ENCODE data around the gene CCL7.
"Not testable (repeated sequence)": the region's sequence is repeated elsewhere in the genome, so short reads cannot be mapped to it uniquely, and the experiment has no call there.

Gene CCL7

DNA sequence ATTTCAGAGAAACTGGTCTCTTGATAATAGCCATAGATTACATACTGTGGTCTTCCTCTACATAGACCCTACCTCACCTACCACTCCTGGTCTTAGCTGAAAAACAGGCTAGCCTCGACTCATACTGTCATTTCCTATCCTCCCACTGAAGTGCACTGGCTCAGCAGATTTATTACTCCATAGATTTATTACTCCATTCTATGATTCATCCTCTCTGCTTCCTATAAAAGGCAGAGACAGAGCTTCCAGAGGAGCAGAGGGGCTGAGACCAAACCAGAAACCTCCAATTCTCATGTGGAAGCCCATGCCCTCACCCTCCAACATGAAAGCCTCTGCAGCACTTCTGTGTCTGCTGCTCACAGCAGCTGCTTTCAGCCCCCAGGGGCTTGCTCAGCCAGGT lies at the start of gene CCL7:
TSS of gene CCL7 (plus strand) at position 253 of the 400 bp plus-strand sequence. CDS start at position 323, 70 bp downstream.
- Mint-ChIP-seq H3K4me3 (no peak within 1 kb of the TSS), H3K27me3 (peaks cover 38% of the 10 kb centered on the region), H3K36me3 (no peaks in the 10 kb centered on the region), H3K4me1 (no peaks in the 10 kb centered on the region), H3K27ac (no peak within 1 kb of the TSS), H3K9me3 (no peaks in the 10 kb centered on the region)

- Mint-ChIP-seq H3K4me3 (no peak overlapping the region), H3K9me3 (no peaks in the 10 kb centered on the region), H3K27me3 (peaks cover 26% of the 10 kb centered on the region), H3K36me3 (no peaks in the 10 kb centered on the region), H3K27ac (no peak overlapping the region), H3K4me1 (no peaks in the 10 kb centered on the region)
These were observed 49.1 kb upstream of the CCL7 start for GRCh38 chr17:34220752-34221395.

GRCh38 chr17:34221411-34221810 lies 48.6 kb upstream of the CCL7 start:
- Mint-ChIP-seq H3K4me1 (no peaks in the 10 kb centered on the region), H3K27ac (no peak overlapping the region), H3K4me3 (no peak overlapping the region), H3K36me3 (no peaks in the 10 kb centered on the region), H3K27me3 (peaks cover 24% of the 10 kb centered on the region), H3K9me3 (no peaks in the 10 kb centered on the region)

DNA sequence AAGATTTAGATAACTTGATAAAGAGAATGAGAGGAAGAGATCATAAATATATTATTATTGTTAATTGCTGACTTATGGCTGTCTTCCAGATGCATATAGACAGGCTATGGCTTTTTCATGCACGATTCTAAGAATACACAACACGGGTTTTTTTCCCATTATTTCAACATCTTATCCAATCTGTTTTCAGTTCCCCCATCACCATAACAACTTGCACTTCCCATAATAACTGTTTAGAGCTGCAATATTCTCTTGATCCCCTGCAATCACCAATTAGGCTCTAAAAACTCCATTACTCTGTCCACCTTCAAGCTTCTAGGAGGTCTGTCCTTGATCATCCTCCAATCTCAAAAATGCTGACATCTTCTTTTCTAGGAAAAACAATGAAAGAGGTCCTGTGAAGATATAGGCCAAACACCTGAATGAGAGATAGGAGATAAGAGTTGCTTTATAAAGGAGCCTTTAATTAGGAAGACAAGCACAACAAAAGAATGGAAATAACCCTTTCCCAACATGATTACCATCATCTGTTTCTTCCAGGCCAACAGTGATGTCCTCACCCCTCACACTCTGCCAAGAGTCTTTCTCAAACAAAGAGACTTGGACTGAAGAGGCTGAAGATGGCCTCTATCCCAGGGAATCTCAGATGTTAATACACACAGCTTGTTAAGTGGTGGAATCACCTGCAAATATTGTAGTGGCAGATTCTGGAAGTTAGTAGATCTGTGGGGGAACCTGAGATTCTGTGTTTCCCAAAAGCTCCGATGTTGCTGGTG lies 47.1 kb upstream of the CCL7 start:
- Mint-ChIP-seq H3K4me3 (no peak overlapping the region), H3K4me1 (no peaks in the 10 kb centered on the region), H3K36me3 (no peaks in the 10 kb centered on the region), H3K27ac (no peak overlapping the region), H3K27me3 (peaks cover 18% of the 10 kb centered on the region), H3K9me3 (no peaks in the 10 kb centered on the region)

DNA sequence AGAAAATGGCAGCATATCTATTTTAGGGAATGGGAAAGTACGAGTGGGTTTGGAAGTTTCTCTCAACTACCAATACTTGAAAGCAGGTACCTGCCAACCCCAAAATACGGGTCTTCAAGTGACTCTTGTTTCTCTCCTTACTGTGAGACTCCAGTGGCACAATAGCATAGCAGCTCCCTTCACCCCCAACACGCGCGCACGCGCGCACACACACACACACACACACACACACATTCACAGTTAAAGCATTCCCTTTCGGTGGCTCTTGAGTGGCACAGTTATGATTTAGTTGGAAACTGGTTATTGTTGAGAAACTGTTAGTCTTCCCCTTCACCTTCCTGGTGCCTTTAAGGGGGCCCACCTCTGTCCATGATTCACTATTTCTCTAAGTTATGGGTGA lies 45.0 kb upstream of the CCL7 start:
- H3K36me3 Mint-ChIP-seq: no peaks in the 10 kb centered on the region
- peaks cover 16% of the 10 kb centered on the region for H3K27me3 Mint-ChIP-seq
- H3K4me3 Mint-ChIP-seq: no peak overlapping the region
- no peak overlapping the region for H3K27ac Mint-ChIP-seq
- H3K9me3 Mint-ChIP-seq: no peaks in the 10 kb centered on the region
- no peaks in the 10 kb centered on the region for H3K4me1 Mint-ChIP-seq

DNA sequence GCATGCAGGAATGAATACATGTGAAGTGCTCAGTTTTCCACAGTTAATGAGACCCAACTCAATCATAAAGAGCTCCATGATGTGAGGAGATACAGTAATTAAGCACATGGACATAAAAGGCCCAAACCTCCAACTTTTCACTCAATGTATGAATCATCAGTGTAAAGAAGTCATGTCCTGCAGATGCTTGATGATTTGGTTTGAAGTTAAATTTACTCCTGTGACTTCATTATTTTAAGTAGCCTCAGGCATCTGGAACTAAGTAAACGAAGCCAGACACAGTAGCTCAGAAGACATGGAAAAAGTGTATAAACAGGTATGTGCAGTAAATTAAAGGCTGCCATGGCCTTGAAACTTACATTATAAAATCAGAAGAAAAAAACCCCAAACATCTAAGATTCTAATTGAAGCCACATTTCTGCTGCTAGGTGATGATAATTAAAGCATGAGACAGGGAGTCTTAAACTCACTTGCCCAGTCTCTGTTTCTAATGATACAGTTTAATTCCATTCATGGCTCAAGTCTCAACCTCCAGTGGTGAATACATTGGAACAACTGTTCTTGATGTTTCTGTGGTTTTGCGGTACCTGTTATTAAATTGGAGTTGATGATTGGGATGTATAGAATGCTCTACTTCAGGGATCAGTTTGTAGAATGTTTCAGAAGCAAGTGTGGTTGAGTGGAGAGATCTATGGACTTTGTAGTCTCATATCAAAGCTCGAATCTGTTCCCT lies 43.8 kb upstream of the CCL7 start:
- H3K4me3 Mint-ChIP-seq: no peak overlapping the region
- no peaks in the 10 kb centered on the region for H3K36me3 Mint-ChIP-seq
- no peaks in the 10 kb centered on the region for H3K4me1 Mint-ChIP-seq
- peaks cover 18% of the 10 kb centered on the region for H3K27me3 Mint-ChIP-seq
- H3K9me3 Mint-ChIP-seq: peaks cover 7% of the 10 kb centered on the region
- H3K27ac Mint-ChIP-seq: no peak overlapping the region

- no peaks in the 10 kb centered on the region for H3K36me3 Mint-ChIP-seq
- peaks cover 7% of the 10 kb centered on the region for H3K9me3 Mint-ChIP-seq
- H3K4me1 Mint-ChIP-seq: no peaks in the 10 kb centered on the region
- H3K27me3 Mint-ChIP-seq: peaks cover 16% of the 10 kb centered on the region
- H3K4me3 Mint-ChIP-seq: no peak overlapping the region
- no peak overlapping the region for H3K27ac Mint-ChIP-seq
These were observed 43.3 kb upstream of the CCL7 start for GRCh38 chr17:34226744-34227034.

DNA sequence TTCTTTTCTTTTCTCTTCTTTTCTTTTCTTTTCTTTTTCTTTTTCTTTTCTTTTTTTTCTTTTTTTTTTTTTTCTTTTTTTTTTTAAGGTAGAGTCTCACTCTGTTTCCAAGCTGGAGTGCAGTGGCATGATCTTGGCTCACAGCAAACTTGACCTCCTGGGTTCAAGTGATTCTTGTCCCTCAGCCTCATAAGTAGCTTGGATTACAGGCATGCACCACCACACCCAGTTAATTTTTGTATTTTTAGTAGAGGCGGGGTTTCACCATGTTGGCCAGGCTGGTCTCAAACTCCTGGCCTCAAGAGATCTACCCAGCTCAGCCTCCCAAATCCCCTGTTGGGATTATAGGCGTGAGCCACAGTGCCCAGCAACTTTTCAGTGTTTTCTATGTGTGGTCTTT lies 42.7 kb upstream of the CCL7 start:
- H3K4me1 Mint-ChIP-seq, H3K27ac Mint-ChIP-seq, H3K36me3 Mint-ChIP-seq, H3K4me3 Mint-ChIP-seq, H3K9me3 Mint-ChIP-seq: not testable (repeated sequence)
- H3K27me3 Mint-ChIP-seq: peaks cover 16% of the 10 kb centered on the region

DNA sequence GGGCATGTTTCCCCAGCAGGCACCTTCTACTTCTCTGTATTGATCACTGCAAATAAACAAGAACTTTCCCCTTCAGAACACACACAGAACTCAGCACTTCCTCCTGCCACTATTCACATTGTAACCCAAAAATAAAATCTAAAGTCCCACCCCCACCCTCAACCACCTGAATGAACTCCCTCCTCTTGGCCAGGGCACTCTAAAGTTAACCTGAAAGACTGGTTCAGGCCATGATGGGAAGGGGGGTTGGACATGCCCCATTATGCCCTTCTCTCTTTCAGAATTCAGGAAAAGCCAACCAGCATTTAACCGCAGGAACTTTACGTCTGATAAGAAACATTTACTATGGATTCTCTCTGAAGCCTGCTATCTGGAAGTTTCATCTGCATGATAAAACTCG lies 42.3 kb upstream of the CCL7 start:
- Mint-ChIP-seq H3K36me3 (no peaks in the 10 kb centered on the region), H3K27ac (no peak overlapping the region), H3K4me1 (no peaks in the 10 kb centered on the region), H3K9me3 (peaks cover 7% of the 10 kb centered on the region), H3K4me3 (no peak overlapping the region), H3K27me3 (peaks cover 16% of the 10 kb centered on the region)

- Mint-ChIP-seq H3K9me3 (peaks cover 7% of the 10 kb centered on the region), H3K36me3 (no peaks in the 10 kb centered on the region), H3K4me1 (no peaks in the 10 kb centered on the region), H3K27me3 (peaks cover 15% of the 10 kb centered on the region), H3K4me3 (no peak overlapping the region), H3K27ac (no peak overlapping the region)
These were observed 41.2 kb upstream of the CCL7 start for GRCh38 chr17:34228781-34229180.

GRCh38 chr17:34230342-34230741 lies 39.7 kb upstream of the CCL7 start:
- Mint-ChIP-seq H3K4me3 (no peak overlapping the region), H3K4me1 (no peaks in the 10 kb centered on the region), H3K27me3 (peaks cover 13% of the 10 kb centered on the region), H3K27ac (no peak overlapping the region), H3K9me3 (peaks cover 7% of the 10 kb centered on the region), H3K36me3 (no peaks in the 10 kb centered on the region)

- peaks cover 11% of the 10 kb centered on the region for H3K27me3 Mint-ChIP-seq
- H3K4me1 Mint-ChIP-seq: no peaks in the 10 kb centered on the region
- peaks cover 7% of the 10 kb centered on the region for H3K9me3 Mint-ChIP-seq
- H3K27ac Mint-ChIP-seq: no peak overlapping the region
- no peaks in the 10 kb centered on the region for H3K36me3 Mint-ChIP-seq
- H3K4me3 Mint-ChIP-seq: no peak overlapping the region
These were observed 35.4 kb upstream of the CCL7 start for GRCh38 chr17:34234616-34235015.

- peaks cover 11% of the 10 kb centered on the region for H3K27me3 Mint-ChIP-seq
- H3K36me3 Mint-ChIP-seq: no peaks in the 10 kb centered on the region
- H3K27ac Mint-ChIP-seq: no peak overlapping the region
- H3K4me3 Mint-ChIP-seq: no peak overlapping the region
- H3K9me3 Mint-ChIP-seq: peaks cover 4% of the 10 kb centered on the region
- H3K4me1 Mint-ChIP-seq: no peaks in the 10 kb centered on the region
These were observed 34.5 kb upstream of the CCL7 start for GRCh38 chr17:34235389-34236028.

GRCh38 chr17:34236281-34236892 lies 33.6 kb upstream of the CCL7 start:
- Mint-ChIP-seq H3K27me3 (peaks cover 4% of the 10 kb centered on the region), H3K36me3 (no peaks in the 10 kb centered on the region), H3K27ac (no peak overlapping the region), H3K9me3 (no peaks in the 10 kb centered on the region), H3K4me3 (no peak overlapping the region), H3K4me1 (no peaks in the 10 kb centered on the region)

- H3K9me3 Mint-ChIP-seq: no peaks in the 10 kb centered on the region
- H3K36me3 Mint-ChIP-seq: no peaks in the 10 kb centered on the region
- no peaks in the 10 kb centered on the region for H3K4me1 Mint-ChIP-seq
- no peak overlapping the region for H3K27ac Mint-ChIP-seq
- H3K4me3 Mint-ChIP-seq: no peak overlapping the region
- peaks cover 4% of the 10 kb centered on the region for H3K27me3 Mint-ChIP-seq
These were observed 32.6 kb upstream of the CCL7 start for GRCh38 chr17:34237458-34237857.

Measured in activated naive CD4-positive, alpha-beta T cell treated with anti-CD3 and anti-CD28 coated beads, Interleukin-2, amount 50 U/mL, for 24 hours (primary cell).